Mesenteric fat pad (tissue), 1 donor: Measurements from ENCODE around the gene SEC24D. TPM values are rescaled to one million over a fixed set of nuclear protein-coding genes. Genes with fewer than 3 reads are reported as not detected.

ENCODE experiments used
- DNase-seq: peaks from one replicate; pipeline ENCODE4 v3.0.0-alpha.2; 2020; ENCODE audit warnings: low spot score
- total RNA-seq: library from RNA; stranded (reverse); fragmentation: NEBNext Ultra II Directional; extraction: Animal tissue kit (Norgen Biotek cat#: 25700); gene quantifications from one replicate; pipeline ENCODE4 v1.2.1, GENCODE V29; 2021
- donor health status: DM: yes; HTN: yes; CAD: no.

The SEC24D gene
- total RNA-seq, 1 donor from 2014 or later: 71.6 TPM

GRCh38 chr4:118774989-118775388, 60.9 kb downstream of the SEC24D start:
- no peak for DNase-seq

- no peak for DNase-seq
These were observed 61.6 kb downstream of the SEC24D start for GRCh38 chr4:118774321-118774720.

DNA sequence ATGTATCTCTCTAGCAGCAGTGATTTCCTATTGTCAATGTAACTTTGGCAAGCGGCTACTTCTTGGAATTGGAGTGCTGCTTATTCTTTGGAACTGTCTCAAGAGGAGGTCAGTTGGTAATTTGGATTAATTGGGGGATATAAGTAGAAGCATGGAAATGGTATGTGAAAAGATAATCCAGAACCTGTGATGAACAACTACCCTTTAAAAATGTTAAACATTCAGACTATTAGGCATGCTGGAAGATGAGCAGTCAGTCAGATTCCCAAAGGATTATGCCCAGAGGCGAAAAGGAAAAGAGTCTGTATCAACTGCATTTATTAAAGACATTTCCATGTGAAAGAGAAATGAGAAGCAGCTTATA, 62.5 kb downstream of the SEC24D start:
- DNase-seq: no peak

DNA sequence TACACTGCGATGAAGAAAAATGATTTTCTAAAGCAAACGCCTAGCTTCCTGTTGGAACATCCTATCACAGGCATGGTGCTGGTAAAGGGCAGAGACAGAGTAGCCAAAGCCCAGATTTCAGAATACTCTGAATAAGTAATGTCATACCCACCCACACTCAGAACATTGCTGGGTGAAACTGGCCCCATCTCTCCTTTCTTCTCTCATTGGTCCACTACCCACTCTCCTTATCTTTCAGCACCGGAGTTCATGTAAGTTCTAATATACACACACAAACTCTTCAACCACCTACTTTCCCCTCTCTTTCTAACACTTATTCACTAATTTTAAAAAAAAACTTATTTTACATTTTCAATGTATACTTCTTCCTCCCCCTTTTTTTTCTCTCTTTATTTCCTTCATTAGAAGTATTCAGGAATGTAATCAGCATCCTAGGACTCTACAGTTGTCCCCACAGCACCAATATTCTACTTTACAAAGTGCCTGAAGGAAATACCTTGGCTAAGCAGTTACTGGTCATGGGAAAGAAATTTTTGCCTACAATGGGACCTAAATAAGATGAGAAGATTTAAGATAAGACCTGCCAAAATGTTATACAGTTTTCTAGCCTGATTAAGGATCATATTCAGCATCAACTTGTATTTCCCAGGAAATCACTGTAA, 63.0 kb downstream of the SEC24D start:
- DNase-seq: no peak

DNA sequence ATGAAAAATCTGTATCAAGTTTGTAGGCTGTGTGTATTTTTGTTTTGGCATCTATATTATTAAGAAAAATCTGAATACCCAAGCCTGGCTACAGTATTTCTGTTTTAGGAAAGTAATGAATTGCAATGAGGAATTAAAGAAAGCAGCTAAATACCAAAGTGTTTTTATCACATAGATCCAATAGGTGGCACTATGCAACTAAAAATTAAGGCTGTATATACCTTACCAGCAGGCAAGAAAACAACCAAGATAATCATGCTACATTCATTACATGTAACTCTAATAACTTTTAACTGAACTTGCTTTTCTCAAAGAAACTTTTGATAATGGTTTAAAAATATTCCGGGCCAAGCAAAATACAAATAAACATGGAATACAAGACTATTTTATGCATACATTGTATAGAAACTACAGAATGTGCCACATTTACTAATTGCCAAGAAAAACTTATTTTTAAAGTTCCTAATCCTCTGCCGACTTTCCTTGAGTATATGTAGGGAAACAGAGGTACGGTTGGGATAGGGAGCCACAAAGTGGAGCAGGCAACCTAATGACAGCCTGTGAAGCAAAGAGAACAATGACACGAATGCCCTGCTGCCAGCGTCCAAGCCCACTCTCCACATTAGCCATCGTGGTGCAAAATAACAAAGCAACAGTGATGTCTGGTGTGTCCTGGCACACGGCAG, 63.7 kb downstream of the SEC24D start:
- DNase-seq: no peak

DNA sequence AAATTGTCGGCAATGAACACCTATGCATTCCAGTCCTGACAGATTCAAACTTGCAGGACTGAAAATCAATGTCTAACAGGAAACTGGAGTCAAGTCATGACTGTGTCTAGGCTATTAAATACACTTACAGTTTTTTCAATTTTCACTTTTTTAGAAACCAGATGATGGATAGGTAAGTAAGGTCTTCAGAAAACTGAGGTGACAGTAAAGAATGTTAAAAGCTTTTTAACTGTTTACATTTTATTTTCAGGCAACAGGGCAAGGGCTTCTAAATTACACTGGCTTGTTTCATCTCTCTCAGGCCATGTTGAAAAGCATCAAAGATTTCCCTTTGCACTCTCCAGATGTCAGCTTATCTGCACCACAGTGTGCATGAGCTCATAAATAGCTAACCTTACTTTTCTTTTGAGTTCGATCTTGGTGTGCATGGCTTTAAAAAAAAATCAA, 65.2 kb downstream of the SEC24D start:
- no peak for DNase-seq

- no peak for DNase-seq
These were observed 66.8 kb downstream of the SEC24D start for GRCh38 chr4:118769161-118769560.

DNA sequence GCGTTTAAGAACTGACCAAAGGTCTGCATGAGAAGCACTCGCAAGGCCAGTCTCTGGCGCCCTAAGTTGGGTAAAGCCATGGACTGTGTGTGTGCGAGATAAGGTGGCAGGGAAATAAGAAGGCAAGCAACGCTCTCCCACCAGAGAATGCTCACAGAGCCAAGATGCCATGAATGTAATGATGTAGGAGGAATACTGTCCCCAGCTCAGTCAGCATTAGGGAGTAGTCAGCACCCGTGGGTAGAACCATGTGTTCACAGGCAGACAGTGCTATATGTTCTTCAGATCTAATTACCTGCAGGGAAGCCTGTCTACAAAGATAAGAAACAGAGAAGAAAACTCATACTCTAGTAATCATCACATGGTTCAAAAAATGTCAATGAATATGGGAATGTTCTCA, 68.8 kb downstream of the SEC24D start:
- no peak for DNase-seq

GRCh38 chr4:118765399-118765798, 70.5 kb downstream of the SEC24D start:
- no peak for DNase-seq

DNA sequence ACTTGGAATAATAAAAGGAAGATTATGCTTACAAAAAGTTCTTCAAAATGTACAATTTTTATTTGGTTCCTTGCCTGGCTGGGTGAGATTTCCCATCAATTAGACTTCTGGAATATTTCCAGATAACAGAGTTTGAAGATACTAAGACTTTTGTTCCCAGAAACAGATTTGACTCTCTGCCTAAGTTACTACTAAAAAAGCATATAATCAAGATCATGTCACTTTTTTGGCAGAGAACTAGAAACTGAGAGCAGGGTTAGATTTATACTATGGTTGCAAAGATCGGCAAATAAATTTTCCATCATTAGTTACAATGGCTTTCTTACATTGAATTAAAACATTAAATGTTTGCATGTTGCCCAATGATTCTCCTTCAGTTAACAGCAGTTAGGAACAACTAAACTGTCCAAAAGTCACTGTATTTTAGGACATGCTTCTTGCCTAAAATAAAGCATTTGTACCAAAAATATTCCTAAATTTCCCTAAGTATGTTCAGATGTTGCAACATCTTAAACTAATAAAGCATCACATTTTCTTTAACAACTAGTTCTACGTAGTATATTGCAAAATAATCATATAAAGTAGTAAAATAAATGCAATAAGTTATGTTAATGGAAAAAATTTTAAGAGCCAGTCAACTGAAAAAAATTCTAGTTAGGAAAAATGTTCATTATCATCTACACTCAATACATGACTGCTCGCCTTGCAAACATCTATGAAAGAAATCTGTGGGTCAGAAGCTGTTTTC, 73.0 kb downstream of the SEC24D start:
- no peak for DNase-seq

DNA sequence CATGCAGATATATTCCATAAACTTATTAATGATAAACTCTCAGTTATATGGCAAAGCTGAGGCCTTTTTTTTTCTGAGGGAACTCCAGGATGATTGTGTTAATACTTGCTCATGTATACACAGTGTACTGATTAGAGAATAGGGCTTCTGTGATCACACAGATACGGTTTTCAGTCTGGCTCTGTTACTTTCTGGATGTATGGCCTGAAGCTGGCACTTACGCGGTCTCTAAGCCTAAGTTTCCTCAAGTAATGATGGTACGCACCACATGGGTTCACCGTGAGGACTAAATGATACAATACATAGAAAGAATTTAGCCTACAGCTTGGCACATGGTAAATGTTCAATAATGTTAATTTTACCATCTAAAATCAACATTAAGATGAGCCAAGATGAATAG, 73.8 kb downstream of the SEC24D start:
- DNase-seq: no peak

DNA sequence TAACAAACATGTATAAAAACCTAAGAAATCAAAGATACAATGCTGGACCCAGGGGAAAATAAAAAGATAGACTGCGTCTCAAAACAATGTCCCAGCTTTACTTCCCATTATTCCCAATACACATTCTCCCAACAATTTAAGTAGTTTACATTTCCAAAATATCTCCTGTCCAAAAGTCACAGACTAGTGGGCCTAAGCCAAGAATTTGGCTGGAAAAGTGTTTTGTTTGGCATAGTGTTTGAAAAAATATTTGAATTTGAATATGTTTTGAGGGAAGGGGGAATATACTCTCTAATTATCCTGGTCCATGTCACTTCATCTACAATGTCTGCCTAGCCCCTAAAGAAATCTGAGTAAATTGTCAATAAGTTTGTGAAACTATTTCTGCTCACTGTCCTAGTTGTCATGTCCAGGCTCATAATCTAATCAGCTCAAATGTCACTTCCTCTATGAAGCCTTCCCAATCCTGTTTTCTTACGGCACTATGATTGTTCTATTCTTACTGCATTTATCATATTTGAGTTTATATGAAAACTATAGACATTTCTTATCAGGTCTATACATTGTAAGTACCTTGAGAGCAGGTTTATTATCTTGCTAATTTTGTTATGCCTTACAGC, 74.4 kb downstream of the SEC24D start:
- DNase-seq: no peak

- DNase-seq: no peak
These were observed 75.4 kb downstream of the SEC24D start for GRCh38 chr4:118760493-118760892.

DNA sequence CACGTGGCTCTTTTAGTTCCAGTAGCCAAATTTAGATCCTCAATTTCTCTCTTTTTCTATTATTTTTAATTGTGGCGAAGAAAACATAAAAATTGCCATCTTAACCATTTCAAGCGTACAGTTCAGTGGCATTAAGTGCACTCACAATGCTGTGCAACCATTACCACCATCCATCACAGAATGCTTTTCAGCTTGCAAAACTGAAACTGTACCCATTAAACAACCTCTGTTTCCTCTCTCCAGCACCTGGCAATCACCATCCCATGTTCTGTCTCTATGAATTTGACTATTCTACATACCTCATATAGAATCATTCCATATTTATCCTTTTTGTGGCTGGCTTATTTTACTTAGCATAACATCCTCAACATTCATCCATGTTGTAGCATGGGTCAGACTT, 75.8 kb downstream of the SEC24D start:
- DNase-seq: no peak

DNA sequence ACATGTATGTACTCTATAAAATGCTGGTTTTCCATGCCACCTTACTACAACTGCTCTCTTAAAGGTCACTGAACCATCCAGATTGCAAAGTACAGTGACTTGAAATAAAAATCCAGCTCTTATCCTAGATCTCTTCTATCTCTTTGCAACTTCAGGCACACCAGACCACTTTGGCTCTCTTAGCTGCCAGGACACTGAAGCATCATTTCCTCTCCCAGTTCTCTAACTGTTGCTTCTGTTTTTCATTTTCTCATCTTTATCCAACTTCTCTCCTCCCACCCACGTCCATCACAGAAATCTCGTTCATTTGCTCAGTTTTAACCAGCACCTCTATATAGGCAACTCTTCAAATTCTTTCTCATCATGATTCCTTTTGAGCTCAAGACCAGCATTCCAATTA, 76.4 kb downstream of the SEC24D start:
- no peak for DNase-seq

- no peak for DNase-seq
These were observed 77.6 kb downstream of the SEC24D start for GRCh38 chr4:118758293-118758692.

GRCh38 chr4:118757761-118758251, 78.1 kb downstream of the SEC24D start:
- no peak for DNase-seq

- DNase-seq: no peak
These were observed 79.0 kb downstream of the SEC24D start for GRCh38 chr4:118756958-118757357.

- DNase-seq: no peak
These were observed 79.5 kb downstream of the SEC24D start for GRCh38 chr4:118756429-118756828.

- no peak for DNase-seq
These were observed 80.3 kb downstream of the SEC24D start for GRCh38 chr4:118755438-118756226.

DNA sequence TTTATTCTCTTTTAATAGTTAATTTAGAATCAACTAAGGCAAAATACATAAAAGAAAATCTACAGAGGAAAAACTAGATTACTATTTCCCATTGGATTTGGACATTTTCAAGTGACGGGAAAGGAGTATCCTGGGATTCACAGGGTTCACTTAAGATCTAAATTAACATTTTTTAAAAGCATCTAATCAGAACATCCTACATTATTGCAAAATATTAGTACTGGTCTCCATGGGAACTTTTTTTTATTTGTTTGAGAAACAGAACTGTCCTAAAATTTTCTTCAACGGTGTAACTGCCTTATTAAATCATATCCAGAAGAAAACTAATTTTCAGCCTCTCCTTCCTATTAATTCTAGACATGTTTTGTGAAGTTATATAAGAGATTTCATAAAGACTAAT, 81.0 kb downstream of the SEC24D start:
- DNase-seq: no peak
